GM12878 (cell line): ENCODE data around the gene RHOG. TPM values are rescaled to one million over a fixed set of nuclear protein-coding genes. Genes with fewer than 3 reads are reported as not detected.

ENCODE experiments used
- ATAC-seq: fragments of 200-7000 bp; cut with Tn5 transposase; 3 replicates; pipeline ENCODE4 v1.9.1; 2020; ENCODE audit warnings: mild to moderate bottlenecking, moderate library complexity
- BruUV-seq: library from RNA; stranded (reverse); fragments of 400-500 nt; replicated peaks from 2 replicates; lab custom pipeline; 2021; lab: Mats Ljungman, UMichigan
- CTCF ChIA-PET: fragments of 300-600 bp; sonication (Branson Sonifier 250); formaldehyde crosslinking; extraction: SDS; loops from one replicate; lab custom pipeline; 2021; ENCODE audit warnings: inconsistent platforms; lab: Yijun Ruan, JAX
- POLR2A ChIA-PET: fragments of 350-600 bp; formaldehyde crosslinking; extraction: SDS; loops from one replicate; lab custom pipeline; 2021; ENCODE audit warnings: inconsistent platforms; lab: Charles Lee
- RAD21 ChIA-PET: fragments of 300-600 bp; sonication (Branson Sonifier 250); formaldehyde crosslinking; loops from one replicate; lab custom pipeline; 2023; ENCODE audit warnings: antibody characterized with exemption; ENCODE audit not compliant: unreplicated experiment; lab: Charles Lee
- SMC1A ChIA-PET: fragments of 300-600 bp; sonication (Branson Sonifier 250); formaldehyde crosslinking; loops from one replicate; lab custom pipeline; 2023; ENCODE audit not compliant: unreplicated experiment, uncharacterized antibody; lab: Charles Lee
- DNase-seq: peaks from one replicate; pipeline ENCODE4 v3.0.0-alpha.2; 2011; ENCODE audit warnings: low read depth, low spot score
- FAIRE-seq: peaks from 3 replicates; lab custom pipeline; 2011; peaks lifted over from hg19 to GRCh38; lab: Jason Lieb, UNC
- H2AFZ ChIP-seq: 2 replicates; pipeline ENCODE4 v1.6.0; 2011; ENCODE audit warnings: low read depth, low read length, control low read depth; ENCODE audit not compliant: control insufficient read depth
- H3K27ac ChIP-seq: 2 replicates; pipeline ENCODE4 v1.5.1; 2011; ENCODE audit warnings: control low read depth; ENCODE audit not compliant: control insufficient read depth, insufficient read depth
- H3K27me3 ChIP-seq, 2 experiments: replicated peaks in 1 of 2; 2 replicates each; pipeline versions ENCODE4 v1.6.0 to v1.6.1; 2011; ENCODE audit warnings: low read length in 1 of 2; ENCODE audit not compliant: control insufficient read depth in 2 of 2, insufficient read depth in 2 of 2
- H3K36me3 ChIP-seq, 2 experiments: 2 replicates each; pipeline ENCODE4 v1.5.1; 2011; ENCODE audit warnings: low read length in 1 of 2; ENCODE audit not compliant: control insufficient read depth in 2 of 2, insufficient read depth in 2 of 2
- H3K4me1 ChIP-seq: 2 replicates; pipeline ENCODE4 v1.6.1; 2011; ENCODE audit warnings: mild to moderate bottlenecking, low read length, moderate library complexity, mixed read lengths; ENCODE audit not compliant: control insufficient read depth, insufficient read depth
- H3K4me2 ChIP-seq: 2 replicates; pipeline ENCODE4 v1.6.0; 2011; ENCODE audit warnings: control low read depth; ENCODE audit not compliant: control insufficient read depth, insufficient read depth
- H3K4me3 ChIP-seq: fragments of 200-600 bp; sonication (generic); 2 replicates; pipeline ENCODE4 v1.5.1; 2016
- H3K79me2 ChIP-seq: 2 replicates; pipeline ENCODE4 v1.6.0; 2011; ENCODE audit warnings: low read length; ENCODE audit not compliant: control insufficient read depth, insufficient read depth
- H3K9ac ChIP-seq: 2 replicates; pipeline ENCODE4 v1.8.0; 2011; ENCODE audit warnings: low read length, control low read depth, mixed read lengths; ENCODE audit not compliant: control insufficient read depth, insufficient read depth
- H3K9me3 ChIP-seq: replicated peaks from 3 replicates; pipeline ENCODE4 v1.5.1; 2011; ENCODE audit warnings: mild to moderate bottlenecking, low read length; ENCODE audit not compliant: control insufficient read depth, insufficient read depth
- H4K20me1 ChIP-seq: 2 replicates; pipeline ENCODE4 v1.6.0; 2011; ENCODE audit not compliant: control insufficient read depth, insufficient read depth
- CHD1 ChIP-seq: IDR thresholded peaks from 2 replicates; pipeline ENCODE4 v1.6.1; 2012; ENCODE audit warnings: low read depth, low read length, improper control_type of control experiment
- CHD4 ChIP-seq: fragments of 200-600 bp; sonication (generic); IDR thresholded peaks from 2 replicates; pipeline ENCODE4 v1.6.1; 2016; ENCODE audit warnings: mild to moderate bottlenecking
- CTCF ChIP-seq, 3 experiments: IDR thresholded peaks in 2 of 3; conservative IDR thresholded peaks in 1 of 3; 2 replicates each; pipeline ENCODE4 v1.5.1; 2011; ENCODE audit warnings: low read depth in 3 of 3, low read length in 3 of 3, mild to moderate bottlenecking in 3 of 3, control low read depth in 2 of 3, moderate library complexity in 2 of 3, inconsistent platforms in 1 of 3, mixed read lengths in 1 of 3; ENCODE audit not compliant: control insufficient read depth in 2 of 3, insufficient read depth in 1 of 3; ENCODE audit errors: extremely low read depth in 1 of 3
- GATAD2B ChIP-seq: fragments of 450-650 bp; conservative IDR thresholded peaks from 2 replicates; pipeline ENCODE4 v1.6.1; 2017; ENCODE audit warnings: low read depth, mild to moderate bottlenecking, moderate library complexity
- HDAC6 ChIP-seq: fragments of 200-600 bp; sonication (generic); IDR thresholded peaks from one replicate; pipeline ENCODE4 v1.8.0; 2017; ENCODE audit warnings: antibody characterized with exemption; ENCODE audit not compliant: unreplicated experiment
- HDGF ChIP-seq: fragments of 450-650 bp; IDR thresholded peaks from 2 replicates; pipeline ENCODE4 v1.6.1; 2016; ENCODE audit warnings: antibody characterized with exemption
- MYB ChIP-seq: fragments of 150-350 bp; IDR thresholded peaks from 2 replicates; pipeline ENCODE4 v1.6.1; 2014; ENCODE audit warnings: mild to moderate bottlenecking, low read depth, low read length, borderline replicate concordance
- NFYB ChIP-seq: IDR thresholded peaks from 2 replicates; pipeline ENCODE4 v1.6.1; 2011; ENCODE audit warnings: low read depth, mild to moderate bottlenecking, low read length, improper control_type of control experiment, moderate library complexity; ENCODE audit not compliant: insufficient read depth
- PAX5 ChIP-seq: IDR thresholded peaks from 2 replicates; pipeline ENCODE4 v1.6.1; 2011; ENCODE audit warnings: low read depth, low read length, borderline replicate concordance
- PKNOX1 ChIP-seq: fragments of 450-650 bp; IDR thresholded peaks from 2 replicates; pipeline ENCODE4 v1.6.1; 2016; ENCODE audit warnings: mild to moderate bottlenecking
- SIX5 ChIP-seq: IDR thresholded peaks from 2 replicates; pipeline ENCODE4 v1.6.1; 2011; ENCODE audit warnings: mild to moderate bottlenecking, low read depth, low read length, moderate library complexity; ENCODE audit not compliant: severe bottlenecking
- TAF1 ChIP-seq: IDR thresholded peaks from 2 replicates; pipeline ENCODE4 v1.6.1; 2011; ENCODE audit warnings: mild to moderate bottlenecking, low read depth, low read length, borderline replicate concordance
- YY1 ChIP-seq: IDR thresholded peaks from 2 replicates; pipeline ENCODE4 v1.6.1; 2011; ENCODE audit warnings: low read depth, mild to moderate bottlenecking, low read length
- ZNF384 ChIP-seq: IDR thresholded peaks from 2 replicates; pipeline ENCODE4 v1.6.1; 2012; ENCODE audit warnings: low read depth, mild to moderate bottlenecking, low read length, improper control_type of control experiment, borderline replicate concordance
- WGBS: methylation state at CpG from one replicate; pipeline ENCODE4 v1.1.6; 2016; ENCODE audit warnings: low lambda C conversion rate; ENCODE audit not compliant: insufficient replicate concordance, insufficient coverage; ENCODE audit errors: missing lambda C conversion rate; 5-methylcytosine and 5-hydroxymethylcytosine counted together
- in situ Hi-C: fragments of 300-500 bp; cut with MboI; formaldehyde crosslinking; loops from 9 replicates; pipeline ENCODE4 v1.14.3; 2018; ENCODE audit warnings: mixed read lengths
- intact Hi-C: fragments of 100-400 bp; cut with micrococcal nuclease; formaldehyde crosslinking; loops from one replicate; pipeline ENCODE4 v1.14.2; 2022; ENCODE audit not compliant: unreplicated experiment
- polyA plus RNA-seq, 11 experiments: library from polyadenylated mRNA; depleted of rRNA in 4 of 11; unstranded in 6 of 11; stranded (reverse) in 5 of 11; fragments of >200 nt; fragmentation: Nextera tagmentation in 4 of 11; fragmentation: Illumina TruSeq in 1 of 11; extraction: Ambion mirVana in 4 of 11; extraction: Trizol in 1 of 11; gene quantifications; 1 replicate in 1 of 11; 2 replicates in 10 of 11; pipeline versions ENCODE4 v1.2.1 to v1.2.3, GENCODE V29; 2011 to 2016; ENCODE audit warnings: inconsistent platforms in 2 of 11, missing spikeins in 2 of 11, low read depth in 1 of 11
- total RNA-seq, 4 experiments: library from RNA; depleted of rRNA in 3 of 4; stranded (reverse); fragments of >200 nt in 3 of 4; fragmentation: Illumina TruSeq in 1 of 4; extraction: Trizol in 1 of 4; gene quantifications; 2 replicates each; pipeline versions ENCODE4 v1.2.1 to v1.2.3, GENCODE V29; 2013 to 2021
- TF ChIP-seq, protein P1 (sequence below): fragments of 450-650 bp; IDR thresholded peaks from 2 replicates; pipeline ENCODE4 v1.6.1; 2016; ENCODE audit warnings: mild to moderate bottlenecking

Gene RHOG
- total and polyA plus RNA-seq, 10 of the 15 experiments (the other 5 are each of a cell fraction or from before 2014, with no cell fraction given), result 16.0 to 172 (median 94.8) TPM

- peak overlapping the region; percentile 47; the same call in 1 of the 2 replicates for H3K4me3 ChIP-seq
- in situ Hi-C loops, result loop anchor here (25.0 kb wide), 2 partner anchors 1471 to 1821 kb away; partner anchors contain the start of genes OR51B5, TRIM22 and TRIM5
- H3K27ac ChIP-seq, result peak overlapping the region; percentile 82
- ChIA-PET RAD21 (interaction anchor here (0.9 to 7.0 kb wide), 13 partner anchors 9 to 86 kb away, joined by 3 to 114 read pairs (median 5); partner anchors contain the start of genes RHOG and STIM1), CTCF (interaction anchor here (1.3 to 39.6 kb wide), 6 partner anchors 1 to 207 kb away, joined by 3 to 1047 read pairs (median 8); partner anchors contain the start of genes RHOG and STIM1), SMC1A (interaction anchor here (0.7 to 23.8 kb wide), 11 partner anchors 12 to 207 kb away, joined by 3 to 633 read pairs (median 8); partner anchors contain the start of gene STIM1), POLR2A (interaction anchor here (0.6 to 18.1 kb wide), 11 partner anchors 9 to 520 kb away, joined by 3 to 405 read pairs (median 4); partner anchors contain the start of gene STIM1)
- H4K20me1 ChIP-seq, result no peaks in the 10 kb centered on the region
- H3K9me3 ChIP-seq, result no peaks in the 10 kb centered on the region
- WGBS, result 84% methylated on average over 5 of the region's 5 CpGs
- TF ChIP-seq PAX5 (no peak), NFYB (no peak), CTCF (IDR thresholded peaks at IDR 0.05 in 2 of 3, conservative IDR thresholded peaks at IDR 0.05 in 1 of 3; ENCODE audit: control insufficient read depth in 2 of 3, extremely low read depth in 1 of 3, insufficient read depth in 1 of 3, low read depth in 3 of 3, low read length in 3 of 3) (peak in 2 of 3 experiments; percentile 23 to 31; a peak in 2 of 6 replicates), GATAD2B (no peak), CHD4 (no peak), SIX5 (no peak), MYB (no peak), ZNF384 (peak; percentile 87), YY1 (no peak), PKNOX1 (peak; percentile 41; the same call in 1 of the 2 replicates), CHD1 (no peak), TAF1 (no peak), HDAC6 (no peak), HDGF (peak; percentile 88)
- TF ChIP-seq, protein P1, sequence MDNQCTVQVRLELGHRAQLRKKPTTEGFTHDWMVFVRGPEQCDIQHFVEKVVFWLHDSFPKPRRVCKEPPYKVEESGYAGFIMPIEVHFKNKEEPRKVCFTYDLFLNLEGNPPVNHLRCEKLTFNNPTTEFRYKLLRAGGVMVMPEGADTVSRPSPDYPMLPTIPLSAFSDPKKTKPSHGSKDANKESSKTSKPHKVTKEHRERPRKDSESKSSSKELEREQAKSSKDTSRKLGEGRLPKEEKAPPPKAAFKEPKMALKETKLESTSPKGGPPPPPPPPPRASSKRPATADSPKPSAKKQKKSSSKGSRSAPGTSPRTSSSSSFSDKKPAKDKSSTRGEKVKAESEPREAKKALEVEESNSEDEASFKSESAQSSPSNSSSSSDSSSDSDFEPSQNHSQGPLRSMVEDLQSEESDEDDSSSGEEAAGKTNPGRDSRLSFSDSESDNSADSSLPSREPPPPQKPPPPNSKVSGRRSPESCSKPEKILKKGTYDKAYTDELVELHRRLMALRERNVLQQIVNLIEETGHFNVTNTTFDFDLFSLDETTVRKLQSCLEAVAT, result 0 out of 2 replicates have a peak, but pooled peaks have one; percentile 59
- H3K79me2 ChIP-seq, result peaks cover 96% of the 10 kb centered on the region
- no peak for FAIRE-seq
- H3K4me1 ChIP-seq, result peaks cover 66% of the 10 kb centered on the region
- H3K36me3 ChIP-seq, result no peaks in the 10 kb centered on the region
- intact Hi-C loops, result no loop called here
- no TSS peak for BruUV-seq
- no peak overlapping the region; the same call in 1 of the 2 replicates for H2AFZ ChIP-seq
- peak overlapping the region; percentile 56 for H3K9ac ChIP-seq
- no peak for DNase-seq
- no peaks in the 10 kb centered on the region for H3K27me3 ChIP-seq
- peak overlapping the region; percentile 86 for H3K4me2 ChIP-seq
- ATAC-seq, result peak; percentile 83
Observed at GRCh38 chr11:3866206-3866605, 25.4 kb upstream of the RHOG start.
